Epithelial cell of proximal tubule (primary cell): Measurements from ENCODE around the gene PPP1R12B. TPM values are rescaled to one million over a fixed set of nuclear protein-coding genes. Genes with fewer than 3 reads are reported as not detected.
"Not testable (repeated sequence)": the region's sequence is repeated elsewhere in the genome, so short reads cannot be mapped to it uniquely, and the experiment has no call there.

Experiments
- DNase-seq: peaks from one replicate; pipeline ENCODE4 v3.0.0-alpha.2; 2011; ENCODE audit warnings: low read depth
- H3K4me3 ChIP-seq: 2 replicates; pipeline ENCODE4 v1.5.1; 2011; ENCODE audit warnings: low read depth, mild to moderate bottlenecking, low read length
- CTCF ChIP-seq: conservative IDR thresholded peaks from 2 replicates; pipeline ENCODE4 v1.5.1; 2012; ENCODE audit warnings: low read depth, mild to moderate bottlenecking, low read length
- total RNA-seq: library from RNA; depleted of rRNA; stranded (reverse); fragments of >200 nt; gene quantifications from 2 replicates; pipeline ENCODE4 v1.2.3, GENCODE V29; 2015

The PPP1R12B gene
- total RNA-seq, 1 donor from 2014 or later = 21.6 TPM

- TF ChIP-seq CTCF = no peak
- H3K4me3 ChIP-seq = no peak overlapping the region
- no peak for DNase-seq
Measured at GRCh38 chr1:202540014-202540413, 191.5 kb downstream of the PPP1R12B start.

DNA sequence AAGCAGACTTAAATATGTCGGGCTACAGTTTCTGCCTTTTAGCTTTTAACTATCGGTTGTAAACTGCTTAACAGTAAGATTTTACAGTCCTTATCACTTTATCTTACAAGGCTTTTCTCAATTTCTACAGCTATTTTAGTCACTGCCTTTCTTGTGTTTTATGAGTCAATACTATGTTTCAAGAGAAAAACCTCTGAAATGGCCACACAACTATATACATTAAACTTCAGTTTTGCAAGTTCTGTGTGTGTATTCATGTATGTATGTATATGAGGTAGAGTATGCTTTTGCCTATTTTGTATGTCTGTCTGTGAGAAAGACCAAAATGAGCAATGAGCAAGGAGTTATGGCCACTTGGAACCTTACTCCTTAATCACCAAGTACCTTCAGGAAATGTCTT lies 191.9 kb downstream of the PPP1R12B start:
- no peak for DNase-seq
- no peak overlapping the region for H3K4me3 ChIP-seq
- no peak for TF ChIP-seq CTCF

DNA sequence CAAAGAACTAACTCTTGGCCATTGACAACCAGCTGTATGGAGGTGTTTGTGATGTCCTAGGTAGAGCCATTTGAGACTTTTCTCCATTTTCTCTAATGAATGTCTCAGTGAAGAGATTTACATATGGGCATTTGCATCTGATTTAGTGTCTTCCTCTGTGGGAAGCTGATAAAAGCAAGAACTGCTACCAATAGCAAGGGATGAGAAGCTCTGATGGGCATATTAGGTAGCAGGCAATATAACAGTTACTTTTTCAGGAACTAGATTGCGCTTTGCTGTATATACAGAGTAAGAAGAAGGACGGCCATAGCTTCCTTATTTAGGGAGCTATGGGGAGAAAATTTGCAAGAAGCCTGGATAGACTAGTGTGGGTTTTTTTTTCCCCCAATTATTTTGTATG lies 192.4 kb downstream of the PPP1R12B start:
- H3K4me3 ChIP-seq, DNase-seq: not testable (repeated sequence)

DNA sequence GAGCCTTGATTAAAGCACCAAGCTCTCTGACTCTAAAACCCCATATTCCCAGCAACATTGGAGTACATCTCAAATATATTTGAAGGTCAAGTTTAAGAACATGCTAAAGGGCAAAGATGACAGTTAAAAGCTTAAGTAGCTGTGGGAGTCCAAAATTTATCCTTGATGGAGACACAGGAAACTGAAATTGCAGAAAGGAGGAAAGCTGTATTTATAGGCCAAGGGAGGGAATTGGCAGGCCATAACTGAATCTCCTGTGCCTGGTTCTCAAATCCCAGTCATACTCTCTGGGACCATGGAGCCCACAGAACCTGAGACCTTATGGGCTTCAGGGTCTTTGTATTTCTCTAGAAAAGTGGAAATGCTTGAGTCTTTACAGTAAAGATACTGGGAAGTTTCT lies 193.9 kb downstream of the PPP1R12B start:
- DNase-seq, H3K4me3 ChIP-seq: not testable (repeated sequence)

DNA sequence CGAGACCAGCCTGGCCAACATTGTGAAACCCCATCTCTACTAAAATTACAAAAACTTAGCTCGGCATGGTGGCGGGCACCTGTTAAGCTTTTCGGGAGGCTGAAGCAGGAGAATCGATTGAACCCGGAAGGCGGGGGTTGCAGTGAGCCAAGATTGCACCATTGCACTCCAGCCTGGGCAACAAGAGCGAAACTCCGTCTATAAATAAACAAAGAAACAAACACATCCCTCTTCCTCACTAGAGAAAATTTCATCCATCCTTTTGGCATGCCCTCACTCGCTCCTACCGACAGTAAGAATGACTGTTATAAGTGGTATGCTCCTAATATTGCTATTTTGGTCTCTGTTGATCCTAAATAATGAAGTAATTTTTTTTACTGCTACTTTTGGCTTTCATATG lies 195.0 kb downstream of the PPP1R12B start:
- not testable (repeated sequence) for H3K4me3 ChIP-seq, DNase-seq

- DNase-seq = not testable (repeated sequence)
Measured at GRCh38 chr1:202544766-202545449, 196.4 kb downstream of the PPP1R12B start.

DNA sequence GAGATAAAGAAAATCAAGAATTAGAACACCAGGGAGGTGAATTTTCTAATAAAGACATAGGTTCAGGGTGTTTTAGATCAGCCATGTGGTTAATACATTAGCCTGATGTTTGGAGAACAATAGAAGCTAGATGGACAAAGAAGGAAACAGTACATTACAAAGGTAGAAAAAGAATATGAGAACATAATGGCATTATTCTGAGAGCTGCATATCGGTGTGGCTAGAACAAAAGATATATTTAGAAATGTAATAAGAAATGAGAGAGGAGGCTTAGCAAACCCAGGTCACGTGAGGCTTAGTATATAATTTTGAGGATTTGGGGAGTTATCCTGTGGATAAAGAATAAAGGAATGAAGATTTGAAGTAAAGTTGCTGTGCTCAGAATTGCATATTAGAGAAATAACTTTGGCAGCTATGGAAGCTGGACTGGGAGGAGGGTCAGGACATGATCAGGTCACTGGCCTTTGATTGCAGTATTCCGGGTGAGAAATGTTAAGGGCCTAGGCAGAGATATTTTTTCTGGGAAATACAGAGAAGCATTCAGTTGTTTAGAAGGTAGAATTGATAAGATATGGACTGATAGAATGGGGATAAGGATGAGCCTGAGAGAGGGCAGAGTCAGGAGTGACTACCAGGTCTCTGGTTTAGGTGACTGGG lies 197.3 kb downstream of the PPP1R12B start:
- H3K4me3 ChIP-seq = not testable (repeated sequence)

More at GRCh38 chr1:202544766-202545449, 196.4 kb downstream of the PPP1R12B start:
- not testable (repeated sequence) for H3K4me3 ChIP-seq

DNA sequence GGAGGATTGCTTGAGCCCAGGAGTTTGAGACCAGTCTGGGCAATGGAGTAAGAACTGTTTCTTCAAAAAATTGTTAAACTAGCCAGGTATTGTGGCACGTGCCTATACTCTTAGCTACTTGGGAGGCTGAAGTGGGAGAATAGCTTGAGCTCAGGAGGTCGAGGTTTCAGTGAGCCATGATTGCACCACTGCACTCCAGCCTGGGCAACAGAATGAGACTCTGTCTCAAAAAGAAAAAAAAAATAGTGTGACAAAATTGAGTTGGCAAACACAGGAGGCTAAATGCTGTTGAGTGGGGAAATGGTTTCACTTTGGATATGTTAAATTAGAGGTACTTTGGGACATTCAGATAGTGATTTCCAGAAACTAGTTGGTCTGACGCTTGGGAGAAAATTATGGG lies 197.9 kb downstream of the PPP1R12B start:
- H3K4me3 ChIP-seq = not testable (repeated sequence)

More for the DNA sequence above, 197.3 kb downstream of the PPP1R12B start:
- not testable (repeated sequence) for DNase-seq

GRCh38 chr1:202546796-202547195 lies 198.3 kb downstream of the PPP1R12B start:
- not testable (repeated sequence) for DNase-seq, H3K4me3 ChIP-seq

More for the DNA sequence above, 197.9 kb downstream of the PPP1R12B start:
- DNase-seq = not testable (repeated sequence)

- TF ChIP-seq CTCF = no peak
- DNase-seq = no peak
- H3K4me3 ChIP-seq = no peak overlapping the region
Measured at GRCh38 chr1:202547215-202547614, 198.7 kb downstream of the PPP1R12B start.

DNA sequence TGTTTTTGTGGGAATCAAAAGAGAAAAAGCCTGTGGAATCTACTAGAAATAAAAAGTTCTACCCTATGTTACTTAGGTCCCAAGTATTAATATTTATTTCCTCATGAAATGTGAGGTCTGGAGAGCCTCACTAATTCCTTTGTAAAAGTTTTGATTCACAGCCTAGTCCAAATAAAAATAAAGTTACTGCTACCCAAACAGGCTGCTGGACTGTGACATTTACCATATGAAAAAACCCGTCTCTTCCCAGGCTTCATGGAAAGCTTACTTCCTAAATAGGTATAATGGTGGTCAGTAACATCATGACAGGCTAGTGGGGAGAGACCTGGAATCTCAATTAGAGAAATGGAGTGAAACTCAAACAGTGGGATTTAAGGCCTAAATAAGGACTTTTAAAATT lies 201.6 kb downstream of the PPP1R12B start:
- not testable (repeated sequence) for DNase-seq, H3K4me3 ChIP-seq
